IMR-90 (cell line): ENCODE results near the gene HMG20A. TPM values are rescaled to one million over a fixed set of nuclear protein-coding genes. Genes with fewer than 3 reads are reported as not detected.

Source experiments
- ATAC-seq: fragments of 200-7000 bp; cut with Tn5 transposase; 2 replicates; pipeline ENCODE4 v1.9.1; 2020; ENCODE audit warnings: low read depth, mild to moderate bottlenecking, moderate library complexity
- BruUV-seq: library from RNA; stranded (reverse); fragments of 400-500 nt; replicated peaks from 2 replicates; lab custom pipeline; 2021; lab: Mats Ljungman, UMichigan
- CTCF ChIA-PET: fragments of 300-600 bp; formaldehyde crosslinking; extraction: SDS; loops from one replicate; lab custom pipeline; 2021; ENCODE audit warnings: antibody characterized with exemption; lab: Yijun Ruan, JAX
- POLR2A ChIA-PET: fragments of 300-600 bp; sonication (Branson Sonifier 250); formaldehyde crosslinking; loops from one replicate; lab custom pipeline; 2022; ENCODE audit warnings: antibody characterized with exemption; ENCODE audit not compliant: unreplicated experiment; lab: Charles Lee
- DNase-seq: peaks from one replicate; pipeline ENCODE4 v3.0.0; 2013
- H2AFZ ChIP-seq: replicated peaks from 2 replicates; pipeline ENCODE3; 2013; ENCODE audit warnings: low read length, mild to moderate bottlenecking; ENCODE audit not compliant: poor library complexity
- H2AK5ac ChIP-seq: 2 replicates; pipeline ENCODE4 v1.6.1; 2013; ENCODE audit warnings: low read depth, low read length, inconsistent platforms
- H2AK9ac ChIP-seq: replicated peaks from 2 replicates; pipeline ENCODE3; 2013; ENCODE audit warnings: mild to moderate bottlenecking, low read depth, low read length, moderate library complexity; ENCODE audit not compliant: poor library complexity
- H2BK120ac ChIP-seq: 2 replicates; pipeline ENCODE4 v1.6.1; 2013; ENCODE audit warnings: low read depth, low read length, inconsistent platforms
- H2BK15ac ChIP-seq: 3 replicates; pipeline ENCODE4 v1.6.1; 2013; ENCODE audit warnings: low read depth, low read length, inconsistent platforms
- H2BK20ac ChIP-seq: 2 replicates; pipeline ENCODE4 v1.6.1; 2013; ENCODE audit warnings: low read depth, mild to moderate bottlenecking, inconsistent platforms, low read length, moderate library complexity
- H2BK5ac ChIP-seq: 2 replicates; pipeline ENCODE4 v1.6.1; 2013; ENCODE audit warnings: mild to moderate bottlenecking, low read depth, low read length, inconsistent platforms; ENCODE audit not compliant: poor library complexity, severe bottlenecking
- H3K14ac ChIP-seq: replicated peaks from 2 replicates; pipeline ENCODE4 v1.6.1; 2013; ENCODE audit warnings: low read depth, low read length, inconsistent platforms
- H3K18ac ChIP-seq: 2 replicates; pipeline ENCODE4 v1.6.1; 2013; ENCODE audit warnings: low read depth, low read length, control low read depth
- H3K23ac ChIP-seq: 2 replicates; pipeline ENCODE4 v1.6.1; 2013; ENCODE audit warnings: low read depth, low read length, inconsistent platforms
- H3K27ac ChIP-seq: 2 replicates; pipeline ENCODE4 v1.5.1; 2013; ENCODE audit warnings: mild to moderate bottlenecking, control low read depth, low read length; ENCODE audit not compliant: insufficient read depth
- H3K27me3 ChIP-seq: 2 replicates; pipeline ENCODE4 v1.6.1; 2013; ENCODE audit warnings: low read length; ENCODE audit not compliant: control insufficient read depth, insufficient read depth
- H3K36me3 ChIP-seq: 2 replicates; pipeline ENCODE4 v1.6.1; 2013; ENCODE audit warnings: low read length, mixed read lengths; ENCODE audit not compliant: control insufficient read depth, insufficient read depth
- H3K4ac ChIP-seq: 2 replicates; pipeline ENCODE4 v1.6.1; 2013; ENCODE audit warnings: low read depth, low read length, inconsistent platforms
- H3K4me1 ChIP-seq: 2 replicates; pipeline ENCODE4 v1.6.1; 2013; ENCODE audit warnings: low read length, mixed read lengths; ENCODE audit not compliant: control insufficient read depth, insufficient read depth
- H3K4me2 ChIP-seq: 2 replicates; pipeline ENCODE4 v1.6.1; 2013; ENCODE audit warnings: low read depth, mild to moderate bottlenecking, control low read depth, low read length, moderate library complexity
- H3K4me3 ChIP-seq: 2 replicates; pipeline ENCODE4 v1.5.1; 2013; ENCODE audit warnings: low read depth, mild to moderate bottlenecking, control low read depth, low read length, moderate library complexity; ENCODE audit not compliant: insufficient read depth
- H3K56ac ChIP-seq: 2 replicates; pipeline ENCODE4 v1.6.1; 2013; ENCODE audit warnings: low read length, inconsistent platforms; ENCODE audit not compliant: insufficient read depth; ENCODE audit errors: extremely low read depth
- H3K79me1 ChIP-seq, 2 experiments: 2 replicates each; pipeline ENCODE4 v1.6.1; 2013; ENCODE audit warnings: low read length in 2 of 2, inconsistent platforms in 1 of 2, low read depth in 1 of 2
- H3K9ac ChIP-seq: 2 replicates; pipeline ENCODE4 v1.6.1; 2013; ENCODE audit warnings: low read depth, low read length, control low read depth
- H3K9me1 ChIP-seq: 2 replicates; pipeline ENCODE4 v1.6.1; 2013; ENCODE audit warnings: low read length, inconsistent platforms; ENCODE audit not compliant: insufficient read depth
- H3K9me3 ChIP-seq: 2 replicates; pipeline ENCODE4 v1.6.1; 2013; ENCODE audit warnings: low read length; ENCODE audit not compliant: control insufficient read depth, insufficient read depth
- H4K20me1 ChIP-seq: 2 replicates; pipeline ENCODE4 v1.6.1; 2013; ENCODE audit warnings: low read length, inconsistent platforms; ENCODE audit not compliant: insufficient read depth
- H4K5ac ChIP-seq: 2 replicates; pipeline ENCODE4 v1.6.1; 2013; ENCODE audit warnings: mild to moderate bottlenecking, low read depth, low read length, control low read depth
- H4K8ac ChIP-seq, 2 experiments: 2 replicates each; pipeline ENCODE4 v1.6.1; 2013; ENCODE audit warnings: low read depth in 2 of 2, low read length in 2 of 2, control low read depth in 1 of 2, inconsistent platforms in 1 of 2
- H4K91ac ChIP-seq: 2 replicates; pipeline ENCODE4 v1.6.1; 2013; ENCODE audit warnings: low read depth, low read length, inconsistent platforms; ENCODE audit not compliant: insufficient read depth
- BHLHE40 ChIP-seq: fragments of 150-350 bp; IDR thresholded peaks from 2 replicates; pipeline ENCODE4 v1.6.1; 2016; ENCODE audit warnings: mild to moderate bottlenecking, low read depth, low read length
- CTCF ChIP-seq: conservative IDR thresholded peaks from 2 replicates; pipeline ENCODE4 v1.5.1; 2012; ENCODE audit warnings: mild to moderate bottlenecking, low read depth, low read length, improper control_type of control experiment
- ELK1 ChIP-seq: fragments of 150-350 bp; IDR thresholded peaks from 2 replicates; pipeline ENCODE4 v1.6.1; 2016; ENCODE audit warnings: low read depth, mild to moderate bottlenecking, low read length, moderate library complexity, borderline replicate concordance
- FOS ChIP-seq: fragments of 150-350 bp; IDR thresholded peaks from 2 replicates; pipeline ENCODE4 v1.6.1; 2016; ENCODE audit warnings: low read depth, low read length
- MAFK ChIP-seq: IDR thresholded peaks from 2 replicates; pipeline ENCODE4 v1.6.1; 2012; ENCODE audit warnings: low read depth, low read length, improper control_type of control experiment
- MAZ ChIP-seq: IDR thresholded peaks from 2 replicates; pipeline ENCODE4 v1.6.1; 2012; ENCODE audit warnings: low read depth, mild to moderate bottlenecking, low read length, improper control_type of control experiment, moderate library complexity, borderline replicate concordance
- MXI1 ChIP-seq: IDR thresholded peaks from 2 replicates; pipeline ENCODE4 v1.6.1; 2012; ENCODE audit warnings: low read depth, mild to moderate bottlenecking, low read length, moderate library complexity, borderline replicate concordance
- NFE2L2 ChIP-seq: fragments of 150-350 bp; IDR thresholded peaks from 2 replicates; pipeline ENCODE4 v1.6.1; 2016; ENCODE audit warnings: low read depth, mild to moderate bottlenecking, low read length
- RCOR1 ChIP-seq: IDR thresholded peaks from 2 replicates; pipeline ENCODE4 v1.6.1; 2012; ENCODE audit warnings: mild to moderate bottlenecking, low read length, improper control_type of control experiment; ENCODE audit not compliant: insufficient replicate concordance
- WGBS, 2 experiments: methylation state at CpG; one replicate each; pipeline versions ENCODE4 v1.1.5 to v1.1.7; 2013; ENCODE audit warnings: missing lambda C conversion rate in 2 of 2; ENCODE audit not compliant: insufficient read length in 1 of 2; ENCODE audit errors: extremely low coverage in 2 of 2; 5-methylcytosine and 5-hydroxymethylcytosine counted together
- dilution Hi-C: fragments of 300-500 bp; cut with HindIII; formaldehyde crosslinking; loops from one replicate; pipeline ENCODE4 v1.14.3; 2018; ENCODE audit warnings: low sequenced_read_pairs; ENCODE audit not compliant: unreplicated experiment
- in situ Hi-C: fragments of 300-500 bp; cut with MboI; formaldehyde crosslinking; loops from 3 replicates; pipeline ENCODE4 v1.14.3; 2019; ENCODE audit warnings: low sequenced_read_pairs, inconsistent platforms, mixed read lengths
- intact Hi-C: fragments of 100-400 bp; cut with micrococcal nuclease; formaldehyde crosslinking; loops from 2 replicates; pipeline ENCODE4 v1.10.0; 2022
- polyA plus RNA-seq, 3 experiments: library from polyadenylated mRNA; depleted of rRNA; stranded (reverse); fragments of >200 nt; gene quantifications; 2 replicates each; pipeline ENCODE4 v1.2.3, GENCODE V29; 2012; ENCODE audit warnings: low replicate concordance in 1 of 3
- total RNA-seq: library from RNA; depleted of rRNA; stranded (reverse); fragments of >200 nt; gene quantifications from 2 replicates; pipeline ENCODE4 v1.2.3, GENCODE V29; 2012

The HMG20A gene
- total and polyA plus RNA-seq, 2 of the 4 experiments (the other 2 are of a cell fraction), result 22.3 to 25.3 TPM

GRCh38 chr15:77510066-77511057 is 89.7 kb downstream of the HMG20A start:
- H4K5ac ChIP-seq, result no peak overlapping the region
- intact Hi-C loops, result no loop called here
- H3K36me3 ChIP-seq, result no peaks in the 10 kb centered on the region
- H2AK9ac ChIP-seq, result no peak overlapping the region
- no peak overlapping the region for H4K8ac ChIP-seq
- H3K56ac ChIP-seq, result no peak overlapping the region
- no peak for ATAC-seq
- no peak overlapping the region for H3K14ac ChIP-seq
- dilution Hi-C loops, result no loop called here
- H2BK120ac ChIP-seq, result no peak overlapping the region
- H4K91ac ChIP-seq, result no peak overlapping the region
- no peak overlapping the region for H2BK20ac ChIP-seq
- H3K27me3 ChIP-seq, result no peaks in the 10 kb centered on the region
- no peaks in the 10 kb centered on the region for H3K79me1 ChIP-seq
- BruUV-seq, result no TSS peak
- TF ChIP-seq BHLHE40 (no peak), MAZ (no peak), ELK1 (no peak), MAFK (no peak), FOS (no peak), CTCF (no peak), NFE2L2 (no peak), RCOR1 (no peak), MXI1 (no peak)
- no peak overlapping the region for H2BK5ac ChIP-seq
- no peak overlapping the region for H3K4me2 ChIP-seq
- H2BK15ac ChIP-seq, result no peak overlapping the region
- peaks cover 11% of the 10 kb centered on the region for H3K9me1 ChIP-seq
- no peaks in the 10 kb centered on the region; the same call in 1 of the 2 replicates for H4K20me1 ChIP-seq
- H3K4ac ChIP-seq, result no peak overlapping the region
- H3K27ac ChIP-seq, result no peak overlapping the region
- no peak overlapping the region for H2AFZ ChIP-seq
- no peak overlapping the region for H3K9ac ChIP-seq
- peaks cover 2% of the 10 kb centered on the region; the same call in 1 of the 2 replicates for H3K9me3 ChIP-seq
- WGBS, 2 experiments, result 72% methylated on average over 3 of the region's 11 CpGs; no CpG with 5 or more reads in 1 of the 2 experiments
- no peak overlapping the region for H3K4me3 ChIP-seq
- ChIA-PET POLR2A (no interaction called here), CTCF (no interaction called here)
- peaks cover 13% of the 10 kb centered on the region for H3K4me1 ChIP-seq
- H3K23ac ChIP-seq, result no peak overlapping the region
- H2AK5ac ChIP-seq, result no peak overlapping the region
- no peak overlapping the region for H3K18ac ChIP-seq
- in situ Hi-C loops, result no loop called here
- no peak for DNase-seq
